Fibroblast of mammary gland (primary cell): Measurements from ENCODE around the gene SELENOO.

Experiments
- DNase-seq: peaks from one replicate; pipeline ENCODE4 v3.0.0-alpha.2; 2010; ENCODE audit warnings: low read depth
- H3K4me3 ChIP-seq: 2 replicates; pipeline ENCODE4 v1.5.1; 2011; ENCODE audit warnings: low read depth, mild to moderate bottlenecking, low read length, moderate library complexity; ENCODE audit not compliant: control insufficient read depth
- CTCF ChIP-seq: conservative IDR thresholded peaks from 2 replicates; pipeline ENCODE4 v1.5.1; 2011; ENCODE audit warnings: low read depth, low read length, inconsistent platforms; ENCODE audit not compliant: control insufficient read depth, insufficient read depth

Gene SELENOO

GRCh38 chr22:50264946-50265669 is 64.3 kb downstream of the SELENOO start:
- no peak for TF ChIP-seq CTCF
- no peak overlapping the region for H3K4me3 ChIP-seq
- DNase-seq: no peak

GRCh38 chr22:50266994-50267393 is 66.2 kb downstream of the SELENOO start:
- no peak overlapping the region for H3K4me3 ChIP-seq
- TF ChIP-seq CTCF: no peak
- DNase-seq: no peak
